ENCODE results near the gene RPUSD4.

The RPUSD4 gene

DNA sequence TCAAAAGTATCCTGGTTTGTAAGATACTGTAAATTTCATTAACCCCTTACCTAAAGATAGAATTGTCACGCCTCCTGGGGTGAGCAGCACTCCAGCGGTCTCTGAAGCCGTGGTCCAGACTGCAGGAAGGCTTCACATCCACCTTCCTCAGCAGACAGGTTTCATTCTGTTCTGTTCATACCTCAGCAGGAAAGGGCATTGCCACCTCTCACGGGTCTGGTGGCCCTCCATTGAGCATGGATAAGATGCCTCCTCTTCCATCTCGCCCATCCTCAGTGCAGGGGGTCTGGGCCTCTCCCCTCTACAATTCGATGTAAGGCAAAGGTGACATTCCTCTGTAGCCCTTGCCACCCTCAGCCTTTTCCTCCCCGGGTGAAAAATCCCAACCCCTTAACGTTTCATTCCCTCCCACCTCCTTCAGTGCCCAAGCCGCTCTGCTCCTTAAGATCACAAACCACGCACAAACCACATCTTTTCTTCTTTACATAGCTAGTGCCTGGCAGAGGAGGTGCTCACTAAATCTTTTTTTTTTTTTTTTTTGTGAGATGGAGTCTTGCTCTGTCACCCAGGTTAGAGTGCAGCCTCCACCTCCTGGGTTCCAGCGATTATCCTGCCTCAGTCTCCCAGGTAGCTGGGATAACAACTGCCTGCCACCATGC, 28.5 kb downstream of the RPUSD4 start:
- no peak for DNase-seq (ENCODE audit: low read depth)

DNA sequence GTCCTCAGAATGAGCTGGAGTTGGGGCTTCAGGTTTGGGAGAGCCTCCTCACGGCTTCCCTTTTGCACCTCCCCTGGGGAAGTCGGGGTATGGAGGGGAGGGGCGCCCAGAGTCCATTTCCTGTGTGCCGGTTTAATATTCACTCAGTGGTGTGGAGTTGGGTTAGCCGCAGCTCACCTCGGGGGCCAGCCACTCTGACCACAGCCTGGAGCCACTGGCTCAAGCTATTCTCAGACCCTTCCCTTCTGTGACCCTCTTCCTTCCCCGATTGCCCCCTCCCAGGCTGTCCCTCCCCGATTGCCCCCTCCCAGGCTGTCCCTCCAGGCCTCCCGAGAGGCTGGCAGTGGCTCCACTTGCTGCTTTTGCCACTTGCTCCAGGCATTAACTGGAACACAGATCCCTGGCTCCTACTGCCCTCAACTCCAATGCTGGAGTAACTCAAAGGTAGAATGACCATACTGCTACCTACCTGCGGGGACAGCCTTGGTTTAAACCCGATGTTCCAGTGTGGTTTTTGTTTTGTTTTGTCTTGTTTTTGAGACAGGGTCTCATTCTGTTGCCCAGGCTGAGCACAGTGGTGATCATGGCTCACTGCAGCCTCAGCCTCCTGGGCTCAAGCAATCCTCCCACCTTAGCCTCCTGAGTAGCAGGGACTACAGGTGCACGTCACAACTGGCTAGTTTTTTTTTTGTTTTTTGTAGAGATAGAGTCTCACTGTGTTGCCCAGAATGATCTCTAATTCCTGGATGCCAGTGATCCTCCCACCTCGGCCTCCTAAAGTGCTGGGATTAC, 29.3 kb downstream of the RPUSD4 start:
- DNase-seq (ENCODE audit: low read depth), result no peak

DNA sequence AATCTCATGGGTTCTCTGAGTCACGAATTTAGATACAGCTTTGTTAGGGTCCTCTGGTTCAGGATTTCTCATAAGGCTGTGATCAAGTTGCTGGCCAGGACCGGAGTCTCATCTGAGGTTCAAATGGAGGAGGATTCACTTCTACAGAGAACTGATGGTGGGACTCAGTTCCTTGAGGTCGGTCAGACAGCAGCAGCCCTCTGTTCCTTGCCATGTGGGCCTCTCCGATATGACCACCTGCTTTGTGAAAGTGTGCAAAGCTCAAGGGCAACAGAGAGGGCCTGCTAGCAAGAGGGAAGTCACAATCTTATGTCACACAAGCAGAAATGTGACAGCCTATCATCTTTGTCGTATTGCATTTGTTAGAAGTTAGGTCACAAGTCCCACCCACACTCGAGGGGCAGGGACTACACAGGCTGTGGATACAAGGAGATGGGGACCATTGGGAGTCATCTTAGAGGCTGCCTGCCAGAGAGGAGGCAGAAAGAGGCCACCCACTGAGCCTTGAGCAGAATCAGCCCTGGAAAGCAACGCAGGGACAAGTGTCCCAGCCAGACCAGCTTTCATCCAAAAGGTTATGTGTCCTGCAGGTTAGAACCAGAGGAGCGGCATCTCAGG, 34.5 kb downstream of the RPUSD4 start:
- no peak for DNase-seq (ENCODE audit: low read depth)

DNA sequence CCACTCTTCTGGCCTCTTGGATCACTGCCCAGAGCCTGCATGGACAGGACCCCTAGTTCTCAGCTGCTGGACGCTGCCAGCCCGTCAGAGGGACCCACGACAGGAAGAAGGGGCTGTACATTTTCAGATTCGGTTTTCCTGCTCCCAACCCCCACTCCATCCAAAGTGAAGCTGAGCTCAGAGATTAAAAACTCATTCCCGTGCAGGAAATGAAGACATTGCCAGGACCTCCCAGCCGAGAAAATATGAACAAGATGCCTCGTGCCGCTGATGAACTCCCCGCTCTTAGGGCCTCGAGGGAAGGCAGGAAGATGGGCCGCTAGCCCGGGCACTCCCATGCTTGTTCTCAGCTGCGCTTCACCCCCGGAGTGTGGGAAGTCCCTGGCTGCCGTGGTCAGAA, 36.1 kb downstream of the RPUSD4 start:
- DNase-seq (ENCODE audit: low read depth), result no peak

DNA sequence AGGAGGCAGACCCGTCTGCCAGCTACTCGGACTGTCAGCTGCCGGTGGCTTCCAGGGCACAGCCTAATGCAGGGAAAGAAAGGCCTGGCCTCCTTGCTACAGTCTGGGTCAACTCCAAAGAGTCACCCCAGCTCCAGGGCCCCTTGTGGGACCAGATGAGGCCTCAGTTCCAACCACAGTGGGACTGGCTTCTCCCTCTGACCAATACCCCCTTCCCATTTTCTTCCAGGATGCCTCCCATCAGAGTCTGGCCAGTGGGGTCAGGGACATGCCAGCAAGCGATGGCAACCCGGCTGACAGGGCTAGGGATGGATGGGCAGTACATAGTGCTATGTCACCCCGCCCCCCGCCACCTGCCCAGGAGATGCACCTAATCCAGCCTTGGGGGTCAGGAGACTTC, 36.6 kb downstream of the RPUSD4 start:
- no peak for DNase-seq (ENCODE audit: low read depth)

DNA sequence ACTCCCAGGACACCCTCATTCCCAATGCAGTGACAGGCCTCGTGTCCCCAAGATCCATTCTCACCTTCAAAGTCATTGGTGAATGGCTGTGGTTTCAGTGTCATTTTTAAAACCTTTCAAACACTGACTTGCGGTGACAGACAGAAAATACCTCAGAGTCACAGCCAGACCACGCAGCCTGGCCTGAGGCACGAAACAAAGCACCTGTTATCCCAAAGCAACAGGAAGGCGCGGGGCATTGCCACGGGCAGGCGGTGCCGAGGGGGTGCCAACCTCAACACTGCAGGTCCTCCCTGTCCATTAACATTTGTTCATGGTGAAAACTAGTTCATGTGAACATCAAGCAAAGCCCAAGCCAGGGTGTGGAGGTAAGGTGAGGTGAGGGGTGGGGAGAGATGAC, 38.2 kb downstream of the RPUSD4 start:
- DNase-seq (ENCODE audit: low read depth), result no peak

DNA sequence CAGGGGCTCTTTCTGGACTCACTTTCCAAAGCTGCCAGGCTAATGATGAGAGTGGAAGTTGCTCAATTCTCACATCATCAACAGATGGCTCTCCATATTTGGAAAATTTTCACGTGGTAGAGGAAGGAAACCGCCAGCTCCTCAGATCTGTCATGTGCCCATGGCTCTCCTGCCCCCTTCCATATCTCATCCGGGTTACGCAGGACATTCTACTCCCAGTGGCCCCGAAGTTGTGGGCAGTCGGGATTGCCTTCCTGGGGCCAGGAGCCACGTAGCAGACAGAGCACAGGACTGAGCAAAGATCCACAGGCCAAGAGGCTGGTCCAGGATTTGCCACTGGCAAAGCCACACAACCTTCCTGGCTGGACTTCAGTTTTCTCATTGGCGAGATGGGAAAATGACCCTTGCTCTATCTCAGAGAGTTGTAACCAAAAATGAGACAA, 38.8 kb downstream of the RPUSD4 start:
- no peak for DNase-seq (ENCODE audit: low read depth)

DNA sequence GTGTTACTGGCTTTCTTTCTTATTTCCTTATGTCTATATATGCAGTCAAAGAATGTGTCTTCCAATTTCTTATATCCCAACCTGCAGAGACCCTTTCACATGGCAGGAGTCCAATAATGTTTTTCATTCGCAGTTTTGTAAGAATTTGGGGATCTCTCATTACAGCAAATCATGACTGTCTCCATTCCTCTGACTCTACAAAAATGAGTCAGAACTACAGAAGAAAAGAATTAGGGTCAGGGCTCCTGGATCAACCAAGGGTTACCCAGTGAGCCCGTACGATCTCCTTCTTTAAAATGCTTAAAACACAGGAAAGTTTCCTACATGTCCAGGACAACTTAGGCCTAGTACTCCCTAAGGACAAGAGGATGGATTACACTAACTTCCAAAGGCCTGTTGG, 42.2 kb downstream of the RPUSD4 start:
- DNase-seq (ENCODE audit: low read depth), result no peak

DNA sequence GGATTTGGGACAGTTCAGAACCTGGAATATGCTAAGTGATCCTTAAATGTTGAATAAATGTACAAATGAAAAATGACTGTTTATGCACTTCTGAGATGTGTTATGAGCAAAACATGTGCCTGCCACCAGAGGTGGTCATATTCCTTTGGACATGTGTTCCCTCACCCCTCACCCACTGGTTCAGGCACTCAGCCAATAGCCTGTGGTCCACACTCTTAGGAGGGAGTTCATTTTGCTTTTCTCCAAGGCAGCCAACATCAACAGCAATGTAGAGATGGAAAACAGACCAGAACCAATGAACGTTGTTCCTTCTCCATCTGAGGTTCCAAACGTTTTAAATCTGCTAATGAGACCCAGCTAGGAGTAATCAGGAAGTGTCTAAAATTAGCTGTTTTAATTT, 44.0 kb downstream of the RPUSD4 start:
- no peak for DNase-seq (ENCODE audit: low read depth)

DNA sequence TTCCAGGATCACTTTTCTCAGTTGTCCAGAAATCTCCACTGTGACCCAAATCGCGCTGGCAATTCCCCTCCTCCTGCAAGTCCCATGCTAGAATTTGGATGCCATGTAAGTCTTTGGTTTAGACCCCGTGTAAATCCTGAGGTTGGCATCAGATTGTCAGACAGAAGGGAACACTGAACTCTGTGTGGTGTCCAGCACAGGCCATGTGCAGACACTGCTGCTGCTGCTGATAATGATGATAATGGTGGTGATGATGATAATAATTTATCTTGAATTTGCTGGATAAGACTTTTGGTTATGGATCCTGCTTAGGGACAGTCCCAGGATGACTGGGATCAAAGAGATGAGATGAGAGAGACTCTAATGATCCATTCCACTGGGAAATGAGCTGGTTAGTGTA, 45.0 kb downstream of the RPUSD4 start:
- no peak for DNase-seq (ENCODE audit: low read depth)

DNA sequence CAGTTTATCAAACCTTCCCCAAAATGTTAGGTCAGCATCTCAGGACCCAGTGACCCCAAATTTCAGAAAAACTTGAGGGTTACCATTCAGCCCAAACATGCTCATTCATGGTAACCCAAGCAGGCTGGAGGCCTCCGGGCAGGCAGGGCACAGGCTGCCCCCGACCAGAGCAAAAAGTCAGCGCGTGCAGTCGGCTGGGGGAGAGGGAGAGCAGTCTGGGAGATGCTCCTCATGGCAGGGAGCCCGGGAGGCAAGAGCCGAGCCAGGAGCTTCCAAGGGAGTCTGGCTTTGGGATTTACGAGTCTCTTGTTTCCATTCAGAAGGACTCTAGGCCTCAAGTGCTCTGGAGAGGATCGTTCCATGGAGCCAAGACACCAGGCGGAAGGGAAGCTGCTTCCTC, 45.7 kb downstream of the RPUSD4 start:
- DNase-seq (ENCODE audit: low read depth), result no peak

DNA sequence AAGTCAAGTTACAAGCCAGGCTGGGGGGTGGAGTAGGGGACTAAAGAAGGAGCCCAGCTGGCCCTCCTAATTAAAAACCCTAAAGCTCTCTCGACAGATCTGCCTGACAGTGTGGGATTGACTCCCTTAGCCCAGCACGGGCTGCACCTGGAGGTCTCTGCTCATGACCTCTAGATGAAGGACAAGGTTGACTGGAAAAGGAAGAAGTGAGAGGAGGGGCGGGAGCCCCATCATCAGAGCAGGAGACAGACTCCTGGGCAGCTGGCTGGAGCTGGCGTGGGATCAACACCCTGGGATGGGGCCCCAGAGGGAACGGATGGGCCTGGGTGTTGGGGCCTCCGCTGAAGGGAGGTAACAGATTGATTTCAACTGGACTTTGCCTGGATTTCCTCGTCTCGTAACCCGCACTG, 46.1 kb downstream of the RPUSD4 start:
- no peak for DNase-seq (ENCODE audit: low read depth)

DNA sequence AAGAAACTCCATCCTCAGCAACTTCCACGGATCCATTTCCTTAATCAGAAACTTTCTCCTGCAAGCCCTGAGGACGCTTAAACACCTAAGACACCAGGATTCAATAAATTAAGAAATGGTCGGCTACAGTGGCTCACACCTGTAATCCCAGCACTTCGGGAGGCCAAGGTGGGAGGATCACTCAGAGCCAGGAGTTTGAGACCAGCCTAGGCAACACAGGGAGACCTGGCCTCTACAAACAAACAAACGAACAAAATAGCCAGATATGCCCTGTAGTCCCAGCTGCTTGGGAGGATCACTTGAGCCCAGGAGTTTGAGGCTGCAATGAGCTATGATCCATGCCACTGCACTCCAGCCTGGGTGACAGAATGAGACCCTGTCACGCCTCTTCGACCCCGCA, 46.7 kb downstream of the RPUSD4 start:
- DNase-seq (ENCODE audit: low read depth), result no peak

DNA sequence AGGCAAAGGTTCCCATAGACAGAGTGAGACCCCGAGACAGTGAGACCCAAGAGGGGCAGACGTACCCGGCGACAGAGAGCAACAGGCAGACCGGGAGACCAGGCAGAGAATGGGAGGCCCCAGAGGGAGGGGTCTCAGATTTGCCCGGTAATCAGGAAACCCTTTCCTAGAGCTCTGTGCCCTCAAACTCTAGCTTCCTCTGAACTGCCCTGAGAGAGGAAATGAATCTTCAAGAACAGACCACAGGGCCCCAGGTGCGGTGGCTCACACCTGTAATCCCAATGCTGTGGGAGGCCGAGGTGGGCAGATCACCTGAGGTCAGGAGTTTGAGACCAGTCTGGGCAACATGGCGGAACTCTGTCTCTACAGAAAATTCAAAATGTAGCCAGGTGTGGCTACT, 47.7 kb downstream of the RPUSD4 start:
- no peak for DNase-seq (ENCODE audit: low read depth)

DNA sequence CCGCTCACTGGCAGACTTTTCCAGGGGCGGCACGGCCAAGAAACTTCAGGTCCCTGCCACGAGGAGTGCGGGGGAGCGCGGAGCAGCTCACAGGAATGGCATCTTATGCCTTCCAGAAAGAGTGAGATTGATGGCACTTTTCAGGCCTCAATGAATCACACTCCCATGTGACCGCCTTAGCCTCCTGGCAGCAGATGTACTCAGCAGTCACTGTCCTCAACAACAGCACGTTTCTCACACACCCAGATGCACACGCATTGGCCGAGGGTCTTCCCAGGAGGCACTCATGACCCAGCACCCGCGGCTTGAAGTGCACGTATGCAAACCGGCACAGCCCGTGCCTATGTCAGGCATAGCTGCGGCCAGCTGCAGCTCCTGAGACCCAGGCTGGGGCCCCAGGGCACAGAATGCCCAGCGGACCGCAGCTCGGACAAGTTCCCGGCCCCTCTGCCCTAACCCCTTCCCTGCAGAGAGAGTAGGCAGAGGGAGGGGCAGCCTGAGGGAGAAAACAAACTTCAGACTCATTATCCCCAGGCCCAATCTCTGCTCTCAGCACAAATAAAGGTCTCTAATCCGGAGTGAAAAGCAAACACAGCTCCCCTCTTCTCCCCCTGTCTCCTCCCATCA, 48.3 kb downstream of the RPUSD4 start:
- peak; percentile 82 for DNase-seq (ENCODE audit: low read depth)

DNA sequence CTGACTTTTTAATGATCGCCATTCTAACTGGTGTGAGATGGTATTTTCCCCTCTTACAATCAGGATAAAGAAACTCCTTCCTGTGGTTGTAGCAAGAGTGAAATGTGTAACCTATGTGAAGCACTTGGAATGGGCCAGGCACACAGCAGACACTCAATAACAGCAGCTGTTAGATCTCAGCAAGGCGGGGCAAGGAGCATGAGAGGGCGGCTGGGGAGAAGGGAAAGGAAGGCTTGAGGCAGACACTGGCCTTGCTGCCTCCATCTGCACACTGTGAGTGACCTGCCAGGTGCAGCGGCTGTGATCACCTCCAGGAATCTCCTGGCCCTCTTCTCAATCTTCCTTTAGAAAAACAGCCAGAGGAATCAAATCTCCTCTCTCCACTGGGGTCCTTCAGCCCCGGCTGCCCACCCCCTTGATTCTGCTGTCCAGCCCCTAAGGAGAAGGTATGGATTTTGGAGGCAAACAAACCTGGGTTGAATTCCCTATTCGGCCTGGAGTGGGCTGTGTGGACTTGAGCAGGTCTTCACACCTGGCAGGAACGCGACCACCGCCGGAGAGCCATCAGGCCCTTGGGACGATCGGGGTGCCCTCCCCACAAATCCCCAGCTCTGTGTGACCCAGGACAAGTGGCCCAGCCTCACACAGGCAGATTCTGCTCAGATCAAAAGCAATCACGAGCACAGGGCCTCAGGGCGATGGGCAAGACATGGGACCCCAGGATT, 49.0 kb downstream of the RPUSD4 start:
- no peak for DNase-seq (ENCODE audit: low read depth)

DNA sequence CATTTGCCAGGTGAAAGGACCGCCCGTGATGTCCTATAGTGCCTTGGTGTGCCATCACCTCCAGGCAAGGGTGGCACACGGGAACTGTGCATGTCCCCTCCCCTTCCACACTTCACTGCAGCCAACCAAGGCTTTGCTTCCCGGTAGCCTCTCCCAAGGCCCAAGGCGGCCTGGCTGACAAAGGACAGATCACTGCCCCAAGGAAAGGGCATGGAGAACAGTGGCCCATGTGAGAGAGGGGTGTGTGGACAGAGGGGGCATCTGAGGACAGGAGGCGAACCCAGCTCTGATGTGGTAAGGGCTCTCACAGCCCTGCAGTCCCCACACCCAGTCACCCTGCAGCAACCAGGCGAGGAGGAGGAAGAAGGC, 50.4 kb downstream of the RPUSD4 start:
- DNase-seq (ENCODE audit: low read depth), result no peak

DNA sequence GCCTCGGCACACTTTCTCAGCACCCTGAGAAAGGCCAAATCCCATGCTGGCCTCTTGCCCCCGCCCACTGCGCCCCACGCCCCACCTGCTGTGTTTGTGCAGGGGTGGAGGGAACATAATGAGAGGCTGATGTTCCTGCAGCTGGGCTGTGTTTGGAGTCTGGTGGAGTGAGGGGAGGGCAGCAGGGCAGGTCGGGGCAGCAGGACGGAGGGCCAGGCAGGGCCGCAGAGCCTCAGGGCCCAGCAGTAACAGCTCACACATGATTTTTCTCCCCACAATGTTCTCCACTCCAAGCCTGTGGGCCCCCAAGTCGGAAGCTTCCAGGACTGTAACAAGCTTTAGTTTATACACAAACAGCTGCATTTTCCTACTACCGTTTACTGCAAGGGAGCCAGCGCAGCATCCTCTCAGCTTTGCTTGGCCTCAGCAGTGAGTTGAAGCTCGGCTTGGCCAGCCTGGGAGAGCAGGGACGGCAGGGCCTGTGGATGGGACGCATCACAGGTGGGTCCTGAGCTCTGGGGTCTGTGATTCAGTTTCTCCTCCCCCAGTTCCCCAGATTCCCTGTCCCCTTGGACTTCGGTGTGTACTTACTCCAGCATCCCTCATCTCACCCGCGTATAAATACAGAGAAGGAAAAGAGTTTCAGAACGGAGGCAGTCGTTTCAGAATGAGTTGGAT, 51.0 kb downstream of the RPUSD4 start:
- no peak for DNase-seq (ENCODE audit: low read depth)

DNA sequence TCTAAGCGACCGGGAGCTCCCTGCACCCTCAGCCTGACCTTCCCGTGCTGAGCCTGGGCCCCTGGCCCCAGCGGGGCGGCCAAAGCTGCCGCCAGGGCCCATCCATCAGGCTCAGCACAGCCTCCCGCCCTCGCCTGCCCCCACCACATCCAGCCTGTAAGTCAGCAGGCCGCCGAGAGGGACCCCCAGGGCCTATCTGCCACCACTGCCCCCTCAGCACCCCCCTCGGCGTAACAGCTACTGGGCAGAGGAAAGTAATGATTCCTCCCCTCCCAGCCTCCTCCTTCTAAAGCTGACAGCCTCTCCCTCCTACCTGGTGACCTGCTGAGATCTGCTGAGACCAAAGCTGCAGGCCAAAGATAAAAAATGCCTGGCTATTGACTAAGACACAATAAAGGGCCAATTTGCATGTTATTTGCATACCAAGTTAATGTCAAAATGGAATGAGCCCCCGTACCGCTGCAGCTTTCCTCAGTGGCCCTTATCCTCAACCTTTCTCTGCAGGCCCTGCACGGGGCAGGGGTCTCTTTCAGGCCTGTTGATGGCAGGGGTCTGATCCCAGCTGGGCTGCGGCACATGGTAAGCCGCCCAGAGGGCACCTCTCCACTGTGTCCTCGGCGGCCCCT, 51.6 kb downstream of the RPUSD4 start:
- DNase-seq (ENCODE audit: low read depth), result no peak

DNA sequence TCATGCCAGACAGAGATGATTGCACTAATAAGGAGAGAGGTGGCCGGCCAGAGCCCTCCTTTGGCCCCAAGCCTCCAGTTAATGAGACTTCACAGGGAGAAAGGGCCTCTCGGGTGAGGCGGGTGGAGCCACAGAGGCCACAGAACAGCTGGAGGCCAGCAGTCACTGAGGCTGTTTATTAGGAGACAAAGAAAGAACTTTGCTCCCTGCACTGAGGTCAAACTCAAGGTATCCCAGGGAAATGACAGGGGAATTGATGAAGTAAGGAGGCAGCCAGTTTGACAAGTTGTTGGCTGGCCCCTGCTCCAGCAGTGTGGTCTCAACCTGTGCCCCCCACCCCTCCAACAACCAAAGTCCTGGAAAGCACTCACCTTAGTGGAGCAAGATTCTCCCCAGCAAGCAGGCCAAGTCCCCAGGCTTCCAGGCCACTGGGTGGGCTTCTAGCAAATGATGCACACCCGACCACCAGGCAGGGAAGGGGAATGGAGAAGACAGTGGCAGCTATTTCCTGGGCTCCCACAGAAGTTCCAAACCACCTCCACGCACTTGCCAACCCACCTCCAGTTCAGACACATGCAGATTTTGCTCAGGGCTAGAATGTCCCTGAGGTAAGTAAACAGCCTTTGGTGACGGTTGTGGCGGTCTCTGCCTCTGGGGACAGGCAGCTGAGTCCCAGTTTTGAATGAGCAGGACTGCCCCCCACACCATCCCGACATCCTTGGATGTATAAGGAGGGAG, 53.2 kb downstream of the RPUSD4 start:
- no peak for DNase-seq (ENCODE audit: low read depth)

Measured in ELR (cell line).